Measurements from ENCODE around the gene SEC14L1. TPM values are rescaled to one million over a fixed set of nuclear protein-coding genes. Genes with fewer than 3 reads are reported as not detected.

SEC14L1 gene
- 41.6 and 50.2 TPM in 2 replicates for total RNA-seq

DNA sequence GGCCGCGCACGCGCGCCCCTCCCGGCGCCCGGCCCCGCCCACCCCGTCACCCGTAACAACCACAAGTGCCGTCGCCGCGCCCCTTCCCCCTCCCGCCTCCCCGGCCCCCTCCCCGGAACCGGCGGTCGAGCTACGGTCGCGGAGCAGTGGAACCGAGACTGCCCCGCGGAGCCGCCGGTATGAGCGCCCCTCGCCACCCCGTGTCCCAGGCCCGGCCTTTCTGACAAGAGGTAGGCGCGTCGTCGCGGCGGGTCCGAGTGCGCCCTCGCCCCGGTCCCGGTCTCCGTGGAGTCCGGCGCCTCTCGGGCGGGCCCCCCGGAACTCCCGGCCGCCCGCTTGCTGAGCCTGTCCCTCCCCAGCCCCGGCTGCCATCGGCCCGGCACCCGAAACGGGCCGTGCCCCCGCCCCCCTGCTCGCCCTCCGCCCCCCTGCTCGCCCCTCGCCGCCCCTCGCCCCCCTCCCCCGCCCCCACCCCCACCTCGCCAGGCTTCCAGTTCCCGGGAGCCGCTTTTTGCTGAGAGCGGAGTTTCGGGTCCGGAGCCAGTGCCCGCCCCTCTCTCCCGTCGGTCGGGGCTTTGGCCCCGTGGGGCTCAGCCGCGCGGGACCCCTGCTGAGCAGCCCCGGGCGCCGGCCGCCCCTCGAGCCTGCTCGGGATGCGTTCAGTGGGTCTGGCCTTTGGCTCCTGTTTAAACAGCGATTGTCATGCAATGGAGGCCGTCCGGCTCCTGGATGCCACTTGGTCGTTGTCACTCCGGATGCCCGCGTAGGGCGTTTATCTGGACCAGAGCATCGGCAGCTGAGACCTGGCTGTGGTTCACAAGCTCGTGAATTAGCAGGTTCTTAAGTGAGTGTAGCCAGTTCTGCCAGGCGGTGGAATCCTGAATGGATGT is at the start of gene SEC14L1:
Gene SEC14L1, plus strand, starts transcription at position 92 of the 890 bp plus-strand sequence. CDS start 2,628 bp downstream, outside the sequence.

Small RNA genes within 50 kb of the gene (small RNA-seq; reads per million reads assigned to genes)
- not detected for gene RNU4-47P

All from articular chondrocyte of knee joint (primary cell).